ENCODE measurements around the gene MTMR4.
A peak's percentile ranks its signal among the peaks of the same experiment; 100 is the strongest.
"Not testable (repeated sequence)": the region's sequence is repeated elsewhere in the genome, so short reads cannot be mapped to it uniquely, and the experiment has no call there.

MTMR4 gene

DNA sequence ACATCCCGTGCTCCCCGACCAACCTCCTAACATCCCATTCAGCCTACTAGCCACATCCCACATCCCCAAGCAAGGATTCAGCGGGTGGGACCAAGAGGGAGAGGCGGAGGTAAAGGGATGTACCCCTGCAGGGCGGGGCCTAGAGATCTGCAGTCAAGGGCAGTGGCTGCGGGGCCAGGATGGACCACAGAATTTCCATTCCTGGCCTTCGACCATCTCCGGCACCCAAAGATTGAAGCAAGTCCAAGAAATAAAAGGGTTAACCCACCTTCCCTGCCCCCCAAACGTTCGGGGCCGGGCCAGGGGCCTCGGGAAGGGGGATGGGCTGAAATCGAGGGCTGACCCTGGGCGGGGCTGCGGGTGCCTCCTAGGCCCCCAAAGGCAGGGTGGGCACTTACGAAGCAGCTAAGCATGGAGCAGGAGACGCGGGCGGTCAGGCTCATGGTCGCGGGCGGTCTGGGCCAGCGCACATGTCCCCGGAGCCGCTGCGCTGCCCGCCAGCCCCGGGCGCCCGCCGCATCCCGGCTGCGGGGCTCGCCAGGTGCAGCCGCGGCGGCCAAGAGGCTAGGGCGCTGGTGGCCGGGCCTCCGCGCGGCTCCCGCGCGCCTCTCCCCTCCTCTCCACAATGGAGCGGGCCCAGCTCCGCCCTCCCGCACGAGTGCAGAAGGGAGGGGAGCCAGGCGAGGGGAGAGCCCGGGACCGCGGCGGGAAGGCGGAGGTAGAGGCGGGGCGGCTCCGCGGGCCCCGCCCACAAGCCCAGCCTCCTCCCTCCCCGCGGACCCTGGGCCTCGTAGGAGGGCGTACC lies at the start of gene MTMR4:
TSS of gene MTMR4 (minus strand) at position 674 of the 805 bp plus-strand sequence. CDS start at position 443, 231 bp downstream.
- peak; percentile 52 for DNase-seq (ENCODE audit: low read depth)

DNA sequence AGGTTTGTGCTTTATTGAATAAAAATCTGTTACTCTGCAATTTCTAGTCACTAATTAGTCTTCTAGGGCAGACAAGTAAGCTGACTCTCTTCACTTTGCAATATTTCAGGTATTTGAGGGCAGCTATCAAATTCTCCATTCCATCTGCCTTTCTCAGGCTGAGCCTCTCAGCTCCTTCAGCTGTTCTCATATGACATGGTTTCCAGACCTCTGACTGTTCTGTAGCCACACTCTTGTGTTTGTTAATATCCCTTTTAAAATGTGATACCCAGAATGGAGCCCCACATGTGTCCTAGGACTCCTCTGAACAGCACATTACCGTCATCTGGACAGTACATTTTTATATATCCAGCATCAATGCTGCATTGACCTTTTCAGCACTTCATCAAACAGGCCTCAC lies 46.1 kb upstream of the MTMR4 start:
- no peak for DNase-seq (ENCODE audit: low read depth)

DNA sequence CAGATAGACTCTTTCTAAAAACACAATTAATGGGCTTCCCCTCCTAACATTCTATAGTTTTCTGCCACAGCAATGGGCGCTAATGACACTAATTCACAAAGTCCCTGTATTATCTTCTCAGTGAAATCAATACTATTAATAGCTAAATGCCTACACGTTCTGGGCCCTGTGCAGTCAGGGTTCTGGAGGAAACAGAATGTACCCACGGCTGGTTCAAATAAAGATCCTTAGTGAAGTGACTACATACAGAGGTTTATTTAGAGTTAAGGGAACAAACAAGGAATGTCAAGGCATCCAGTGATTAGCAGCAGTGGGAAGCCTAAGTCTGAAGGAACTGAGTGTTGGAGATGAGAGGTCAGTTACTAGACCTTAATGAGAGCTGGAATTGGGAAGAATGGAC lies 43.5 kb upstream of the MTMR4 start:
- no peak for DNase-seq (ENCODE audit: low read depth)

DNA sequence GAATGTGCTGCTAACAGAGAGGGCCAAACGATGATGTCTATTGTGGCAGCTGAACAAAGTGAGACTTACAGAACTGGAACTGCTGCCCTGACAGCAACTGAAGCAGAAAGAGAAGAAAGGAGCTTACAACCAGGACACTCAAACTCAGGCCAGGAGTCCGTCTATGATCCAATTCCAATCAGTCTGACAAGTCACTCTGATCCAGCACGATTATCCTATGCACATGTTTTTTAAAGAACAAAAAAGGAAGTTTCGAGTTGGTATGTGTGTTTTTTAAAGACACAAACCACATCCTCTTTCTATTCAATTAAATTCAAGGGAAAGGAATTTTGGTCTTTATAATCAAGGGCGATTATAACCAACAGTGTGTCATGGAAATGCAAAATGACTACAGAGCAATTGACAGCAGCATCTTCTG lies 42.4 kb upstream of the MTMR4 start:
- DNase-seq (ENCODE audit: low read depth), result no peak

DNA sequence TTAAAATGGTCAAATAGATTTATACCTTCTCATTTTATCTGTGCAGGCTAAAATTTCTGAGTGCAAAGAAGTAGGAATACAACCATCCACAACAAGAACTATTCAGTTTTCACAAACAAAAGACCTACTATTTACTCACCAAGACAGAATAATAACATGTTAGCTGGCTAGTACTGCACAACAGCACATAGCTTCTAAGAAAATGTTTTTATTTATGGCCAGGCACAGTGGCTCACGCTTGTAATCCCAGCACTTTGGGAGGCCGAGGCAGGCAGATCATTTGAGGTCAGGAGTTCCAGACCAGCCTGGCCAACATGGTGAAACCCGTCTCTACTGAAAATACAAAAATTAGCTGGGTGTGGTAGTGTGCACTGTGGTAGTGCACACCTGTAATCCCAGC lies 40.7 kb upstream of the MTMR4 start:
- not testable (repeated sequence) for DNase-seq (ENCODE audit: low read depth)

DNA sequence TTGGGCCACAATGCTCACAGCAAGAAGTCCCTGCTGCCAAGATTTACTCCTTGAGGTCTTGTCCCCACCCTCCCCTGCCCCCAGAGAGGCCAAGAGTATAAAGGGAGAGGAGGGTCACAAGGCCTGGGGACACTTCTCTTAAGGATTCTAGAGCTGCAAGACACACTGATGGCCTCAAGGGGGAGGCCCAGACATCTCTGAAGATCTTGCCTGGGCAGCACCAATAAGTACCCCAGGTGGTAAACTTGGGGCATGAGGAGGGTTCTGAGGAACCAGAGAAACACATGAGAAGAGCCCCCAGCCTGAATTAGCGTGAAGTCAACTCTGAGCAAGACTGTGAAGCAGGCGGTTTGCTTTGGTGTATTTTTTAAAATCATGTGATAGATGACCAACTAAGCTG lies 26.8 kb upstream of the MTMR4 start:
- DNase-seq (ENCODE audit: low read depth), result no peak

DNA sequence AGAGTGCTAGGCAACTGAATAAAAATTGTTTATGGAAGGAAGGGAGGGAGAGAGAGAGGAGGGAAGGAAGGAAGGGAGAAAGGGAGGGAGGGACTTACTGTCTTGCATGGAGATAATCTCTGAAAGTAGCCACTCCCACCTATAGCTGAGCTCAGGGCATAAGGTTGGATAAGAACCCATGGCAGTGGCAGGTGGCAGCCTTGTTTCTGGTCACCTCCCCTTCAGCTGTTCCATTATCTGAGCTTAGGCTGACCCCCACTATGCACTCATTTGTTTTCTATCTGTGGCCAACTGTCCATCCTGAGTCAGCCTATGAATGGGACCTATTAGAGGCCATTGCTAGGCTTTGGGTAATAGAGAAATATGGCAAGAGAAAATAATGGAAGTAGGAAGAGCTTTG lies 25.3 kb upstream of the MTMR4 start:
- no peak for DNase-seq (ENCODE audit: low read depth)

DNA sequence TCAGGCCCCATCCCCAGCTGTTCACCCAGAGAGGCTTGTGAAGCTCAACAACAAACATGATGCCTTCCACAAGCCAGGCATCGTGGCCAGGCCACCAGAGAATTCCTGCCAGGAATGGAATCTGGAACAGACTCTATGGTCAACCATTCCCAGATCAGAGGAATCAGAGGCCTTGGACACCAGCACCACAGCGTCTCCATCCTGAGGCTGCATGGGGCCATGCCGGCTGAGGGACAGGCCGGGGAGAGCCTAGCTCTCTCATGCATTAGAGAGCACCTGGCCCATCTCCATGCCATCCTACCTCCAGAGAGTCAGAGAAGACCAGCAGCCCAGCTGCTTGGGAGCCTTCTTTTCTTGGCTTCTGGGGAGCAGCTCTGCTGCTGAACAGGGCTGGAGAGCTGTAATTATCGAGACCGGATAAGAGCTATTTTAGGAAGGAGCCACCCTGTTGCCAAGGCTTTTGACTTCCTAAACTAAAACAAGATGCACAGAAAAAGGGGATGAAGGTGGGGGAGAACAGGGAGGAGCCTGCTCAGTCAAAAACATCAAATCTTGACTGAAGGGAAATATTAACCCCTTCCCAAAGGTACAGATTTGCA lies 24.5 kb upstream of the MTMR4 start:
- DNase-seq (ENCODE audit: low read depth), result no peak

DNA sequence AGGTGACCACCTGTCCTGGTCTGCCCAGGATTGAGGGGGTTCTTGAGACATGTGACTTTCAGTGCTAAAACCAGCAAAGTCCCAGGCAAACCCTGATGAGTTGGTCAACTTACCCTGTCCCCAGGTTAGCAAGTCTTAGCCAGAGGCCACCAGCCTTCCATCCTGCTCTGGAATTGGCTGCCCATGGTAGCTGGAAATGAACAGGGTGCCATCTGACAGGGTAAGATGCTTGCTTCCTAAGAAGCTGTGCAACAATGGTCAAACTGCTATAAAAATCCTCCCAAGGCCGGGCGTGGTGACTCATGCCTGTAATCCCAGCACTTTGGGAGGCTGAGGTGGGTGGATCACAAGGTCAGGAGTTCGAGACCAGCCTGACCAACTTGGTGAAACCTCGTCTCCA lies 22.8 kb upstream of the MTMR4 start:
- DNase-seq (ENCODE audit: low read depth), result no peak

DNA sequence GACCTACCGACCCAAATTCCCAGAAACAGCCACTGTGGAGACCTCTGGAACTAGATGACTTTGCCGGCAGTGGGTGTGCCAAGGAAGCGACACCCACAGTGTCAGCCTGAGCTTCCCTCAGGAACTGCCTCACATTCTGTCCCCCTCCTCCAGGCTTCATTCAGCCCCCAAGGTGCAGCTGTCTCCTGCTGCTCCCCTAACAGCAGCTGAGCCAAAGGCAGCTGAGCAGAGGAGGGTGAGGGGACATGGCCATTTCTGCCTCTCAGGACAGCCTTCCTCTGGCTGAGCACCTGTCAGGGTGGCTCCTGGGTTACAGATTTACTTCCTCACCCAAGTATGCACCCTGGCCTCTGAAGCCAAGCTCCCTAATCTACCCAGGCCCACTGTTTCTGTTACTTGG lies 22.1 kb upstream of the MTMR4 start:
- DNase-seq (ENCODE audit: low read depth), result no peak

DNA sequence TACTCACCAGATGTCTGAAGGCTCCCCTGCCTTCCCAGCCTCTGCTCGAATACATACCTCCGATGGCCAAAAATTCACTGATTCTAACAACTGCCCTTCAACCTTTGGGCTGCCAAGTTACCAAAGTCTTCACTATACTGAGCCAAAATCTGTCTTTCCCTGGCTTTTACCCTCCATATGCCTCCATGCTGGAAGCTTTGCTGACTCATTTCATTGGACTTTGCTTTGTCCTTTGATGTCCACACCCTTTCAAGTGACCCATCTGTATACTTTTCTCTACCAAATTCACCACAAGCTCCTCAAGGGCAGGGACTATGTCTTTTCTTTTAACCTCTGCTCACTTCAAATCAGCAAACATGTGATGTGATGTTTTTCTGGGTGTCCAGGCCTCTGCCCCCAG lies 21.0 kb upstream of the MTMR4 start:
- no peak for DNase-seq (ENCODE audit: low read depth)

DNA sequence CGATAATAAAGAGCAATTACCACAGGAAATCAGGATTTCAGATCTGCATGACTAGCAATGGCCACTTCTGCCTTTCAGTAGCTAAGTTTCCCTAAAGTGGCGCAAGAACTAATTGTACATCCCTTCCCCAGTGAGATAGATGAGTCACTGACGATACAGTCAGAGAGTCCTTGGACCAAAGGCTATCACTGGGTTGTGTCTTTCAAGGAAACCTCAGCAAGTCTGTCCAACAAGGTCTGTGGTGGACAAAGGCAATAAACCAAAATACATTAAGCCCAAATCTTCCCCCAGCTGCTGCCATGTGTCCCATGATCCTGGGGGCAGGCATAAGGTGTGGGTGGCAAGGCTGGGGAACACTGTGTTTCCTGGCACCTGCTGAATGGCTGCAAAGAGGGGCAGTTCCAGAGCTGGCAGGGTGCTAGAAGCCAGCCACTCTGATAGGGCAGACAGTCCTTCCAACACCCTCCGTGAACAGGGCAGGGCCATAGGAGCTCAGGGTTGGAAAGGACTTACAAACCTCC lies 20.5 kb upstream of the MTMR4 start:
- DNase-seq (ENCODE audit: low read depth), result no peak

DNA sequence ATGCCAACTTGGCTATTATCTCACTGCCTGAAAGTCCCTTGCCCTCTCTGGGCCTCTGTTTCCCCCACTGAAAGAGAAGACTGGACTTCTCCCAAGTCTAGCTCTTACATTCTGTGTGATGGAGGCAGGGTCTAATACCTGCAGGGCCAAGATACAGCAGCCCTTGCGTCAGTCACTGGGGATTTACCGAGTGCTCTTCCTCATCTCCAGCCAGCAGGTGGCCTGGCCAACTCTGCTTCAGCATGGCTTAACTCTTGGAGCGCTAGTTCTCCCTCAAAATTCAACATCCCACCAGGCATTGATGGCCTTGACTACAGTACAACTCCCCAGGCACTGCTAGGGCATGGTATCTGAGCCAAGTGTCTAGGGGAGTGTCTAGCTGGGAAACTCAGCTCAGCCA lies 19.9 kb upstream of the MTMR4 start:
- DNase-seq (ENCODE audit: low read depth), result no peak

DNA sequence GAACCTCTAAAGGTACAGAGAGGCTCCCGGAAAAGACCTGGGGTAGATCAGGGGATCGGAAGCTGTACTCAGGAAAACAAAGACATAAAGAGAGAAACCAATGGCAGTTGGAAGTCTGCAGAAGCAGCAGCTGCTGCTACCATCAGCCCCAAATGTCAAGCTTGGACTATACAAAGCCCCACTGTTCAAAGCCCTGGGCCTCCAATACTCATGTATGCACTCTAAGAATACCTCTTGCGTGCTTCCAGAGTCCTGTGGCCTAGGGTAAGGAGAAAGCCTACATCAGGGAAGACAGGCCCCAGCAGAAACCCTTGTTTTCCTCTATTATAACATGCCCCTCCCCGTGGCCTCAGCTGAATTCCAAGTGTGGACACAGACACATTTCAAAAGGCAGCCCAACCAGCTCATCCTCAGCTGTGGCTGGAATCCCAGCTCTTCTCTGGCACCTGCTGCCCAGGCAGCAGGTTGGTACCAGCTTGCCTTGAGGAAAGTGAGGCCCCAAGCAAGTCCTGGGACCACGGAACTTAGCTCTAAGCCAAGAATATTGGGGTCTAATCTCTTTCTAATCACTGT lies 19.3 kb upstream of the MTMR4 start:
- no peak for DNase-seq (ENCODE audit: low read depth)

DNA sequence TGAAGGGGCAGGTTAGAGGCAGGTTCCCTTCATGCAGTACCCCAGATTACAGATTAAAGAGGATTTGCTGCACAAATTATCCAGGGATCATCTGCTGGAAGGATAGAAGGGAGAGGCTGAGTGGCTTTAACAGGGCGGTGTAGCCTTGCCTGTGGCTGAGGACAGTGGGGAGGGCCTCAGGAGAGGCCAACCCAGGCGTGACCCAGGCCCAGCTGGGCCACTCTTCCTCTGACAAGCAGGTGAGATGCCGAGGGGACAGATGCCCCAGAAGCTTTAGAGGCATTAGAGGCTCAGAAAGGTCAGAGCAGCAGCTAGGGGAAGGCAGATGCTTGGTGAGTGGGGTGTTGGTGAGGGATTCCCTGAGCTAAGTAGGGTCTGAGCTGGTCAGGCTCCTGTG lies 18.1 kb upstream of the MTMR4 start:
- no peak for DNase-seq (ENCODE audit: low read depth)

DNA sequence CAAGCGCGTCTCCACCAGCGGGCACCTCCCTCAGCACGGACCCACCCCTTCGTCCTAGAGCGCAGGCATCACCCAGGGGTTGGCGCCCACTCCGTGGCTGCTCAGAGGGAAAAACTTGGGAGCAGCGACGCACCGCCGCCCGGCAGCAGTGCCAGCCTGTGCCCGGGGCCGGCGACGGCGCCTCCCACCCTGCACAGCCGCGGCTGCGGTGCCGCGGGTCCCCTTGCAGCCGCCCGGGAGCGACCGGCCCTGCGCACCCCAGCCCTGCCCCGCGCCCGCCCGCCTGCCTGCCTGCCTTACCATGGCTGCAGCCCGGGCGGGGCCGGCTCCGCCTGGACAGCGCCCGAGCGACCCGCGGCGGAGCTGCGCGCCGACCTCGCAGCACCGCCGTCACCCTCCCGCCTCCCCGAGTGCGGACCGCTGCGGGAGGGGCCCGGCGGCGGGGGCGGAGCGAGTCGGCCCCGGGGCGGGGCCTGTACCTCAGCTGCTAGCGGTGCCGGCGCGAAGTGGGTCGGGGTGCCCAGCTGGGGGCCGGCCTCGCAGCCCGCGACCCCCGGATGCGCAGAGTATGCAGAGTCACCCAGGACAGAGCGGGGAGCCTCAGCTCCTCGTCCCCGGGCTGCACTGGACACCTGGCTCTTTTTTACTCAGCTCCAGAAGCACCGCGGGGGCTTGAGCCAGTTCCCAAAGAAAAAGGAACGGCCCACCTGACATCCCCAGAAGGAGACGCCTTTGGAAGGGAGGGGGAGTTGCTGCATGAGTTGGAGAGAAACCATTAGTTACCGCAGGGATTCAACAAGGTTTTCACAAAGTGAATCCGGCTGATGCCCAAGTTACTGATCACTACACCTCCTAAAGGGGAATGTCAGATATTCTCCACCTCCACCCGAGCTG lies 17.5 kb upstream of the MTMR4 start:
- DNase-seq (ENCODE audit: low read depth), result no peak

DNA sequence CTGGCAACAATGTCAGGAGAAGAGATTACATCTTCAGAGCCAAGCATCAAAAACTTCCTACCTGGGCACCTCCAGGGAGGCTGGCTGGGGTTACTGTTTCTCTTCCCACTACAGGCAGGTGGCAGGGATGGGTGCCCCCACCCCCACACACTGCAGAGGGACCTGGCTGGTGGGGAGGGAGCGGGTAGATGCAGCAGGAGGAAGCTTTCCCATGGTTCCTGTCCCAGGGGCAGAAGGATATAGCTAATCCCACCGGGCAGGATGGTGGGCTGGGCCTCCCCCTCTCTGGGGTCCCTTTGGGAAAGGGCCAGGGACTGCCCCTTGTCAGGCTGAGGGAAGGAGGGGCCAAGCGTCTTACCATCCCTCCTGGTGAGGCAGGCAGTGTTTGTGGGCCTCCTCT lies 16.7 kb upstream of the MTMR4 start:
- no peak for DNase-seq (ENCODE audit: low read depth)

DNA sequence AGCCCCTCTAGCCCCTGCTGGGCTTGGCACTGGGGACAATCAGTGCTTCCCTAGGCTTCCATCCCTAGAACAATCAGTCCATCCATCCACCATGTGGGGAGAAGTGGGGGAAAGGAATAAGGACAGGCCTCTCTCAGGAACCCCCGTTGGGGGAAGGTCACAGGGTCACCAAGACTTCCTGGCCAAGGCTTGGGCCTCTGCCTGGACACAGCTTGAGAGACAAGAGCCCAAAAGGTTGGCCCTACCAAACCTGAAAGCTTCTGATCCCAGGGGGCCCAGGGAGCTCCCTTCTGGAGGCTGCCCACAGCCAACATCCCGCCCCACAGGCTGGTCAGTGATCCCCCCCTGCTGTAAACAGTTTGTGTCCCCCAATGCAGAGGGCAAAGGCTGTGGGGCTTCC lies 16.2 kb upstream of the MTMR4 start:
- no peak for DNase-seq (ENCODE audit: low read depth)

DNA sequence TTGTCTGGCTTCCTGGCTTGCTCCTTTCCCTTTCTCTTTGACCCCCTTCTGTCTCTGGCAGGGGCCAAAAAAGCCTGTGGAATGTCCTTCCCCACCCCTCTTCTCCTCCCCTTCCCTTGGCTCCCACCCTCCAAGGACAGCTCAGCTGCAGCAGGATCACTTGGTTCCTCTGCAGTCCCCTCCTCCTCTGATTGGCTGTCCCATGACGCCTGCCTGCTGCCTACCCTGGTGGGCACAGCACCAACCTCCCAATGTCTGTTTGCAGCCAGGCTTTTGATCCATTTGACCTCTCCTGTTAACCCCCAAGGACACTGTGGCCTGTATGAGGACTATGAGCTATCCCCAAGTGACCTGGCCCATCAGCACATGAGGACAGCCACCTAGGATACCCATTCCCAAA lies 14.8 kb upstream of the MTMR4 start:
- no peak for DNase-seq (ENCODE audit: low read depth)

DNA sequence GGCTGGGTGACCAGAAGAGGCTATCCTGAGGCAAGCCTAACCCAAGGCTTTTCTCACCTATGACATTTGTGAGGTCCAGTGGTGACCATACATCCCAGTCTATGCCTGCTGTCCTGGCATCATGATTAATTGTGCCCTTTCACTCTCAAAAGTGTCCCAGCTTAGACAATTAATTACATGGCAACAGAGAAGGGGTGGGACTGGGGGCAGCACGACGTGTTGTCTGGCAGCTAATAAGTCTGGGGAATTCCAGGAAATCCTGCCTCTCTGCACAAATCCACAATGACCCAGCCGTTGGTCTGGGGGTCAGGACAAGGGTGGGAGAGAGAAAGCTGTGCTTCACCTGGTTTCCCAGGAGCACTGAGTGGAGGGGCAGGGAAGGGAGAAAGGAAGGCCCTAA lies 14.0 kb upstream of the MTMR4 start:
- DNase-seq (ENCODE audit: low read depth), result no peak

DNA sequence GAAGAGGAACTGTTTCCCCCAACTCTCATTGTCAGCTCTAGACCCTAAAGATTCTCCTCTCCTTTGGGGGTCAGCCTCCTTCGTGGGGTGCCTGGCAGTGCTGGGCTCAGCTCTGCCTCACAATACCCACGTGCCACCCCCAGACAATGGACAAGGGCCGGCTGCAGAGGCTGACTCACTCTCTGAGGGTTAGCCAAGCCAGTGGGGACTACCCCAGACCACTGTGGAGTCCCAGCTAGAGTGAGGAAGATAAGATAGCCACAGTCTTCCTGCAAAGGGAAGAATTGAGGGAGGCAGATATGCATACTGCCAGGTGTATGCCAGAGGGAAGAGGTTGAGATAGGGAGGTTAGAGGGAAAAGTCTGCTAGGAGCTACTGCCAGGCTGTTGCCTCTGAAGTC lies 13.5 kb upstream of the MTMR4 start:
- DNase-seq (ENCODE audit: low read depth), result no peak

DNA sequence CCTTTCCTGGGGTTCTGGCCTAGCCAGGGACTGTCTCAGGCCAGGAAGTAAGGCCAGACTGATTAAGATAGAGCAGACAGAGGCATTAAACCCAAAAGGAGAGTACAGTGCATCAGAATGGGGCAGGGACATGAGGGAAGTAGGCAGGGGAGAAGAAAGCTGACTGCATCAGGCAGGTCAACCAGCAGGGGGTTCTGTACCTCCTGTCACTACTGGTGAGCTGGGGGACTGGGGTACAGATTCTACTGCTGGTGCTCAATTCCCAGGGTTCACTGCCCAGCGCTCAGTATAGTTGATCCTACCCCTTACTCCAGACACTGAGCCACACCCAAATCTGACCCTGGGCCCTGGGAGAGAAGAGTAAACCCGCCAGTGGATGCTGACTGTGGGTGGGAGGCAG lies 12.9 kb upstream of the MTMR4 start:
- DNase-seq (ENCODE audit: low read depth), result no peak

Measured in CMK (cell line).